SIG-M5 treated with dmso at 0.1 percent for 504 hours (cell line): ENCODE data around the gene ZNF782.
"Not testable (repeated sequence)": the region's sequence is repeated elsewhere in the genome, so short reads cannot be mapped to it uniquely, and the experiment has no call there.

Experiments used
- DNase-seq: peaks from one replicate; lab custom pipeline; 2025; ENCODE audit not compliant: unreplicated experiment; lab: John Stamatoyannopoulos, UW

ZNF782 gene

DNA sequence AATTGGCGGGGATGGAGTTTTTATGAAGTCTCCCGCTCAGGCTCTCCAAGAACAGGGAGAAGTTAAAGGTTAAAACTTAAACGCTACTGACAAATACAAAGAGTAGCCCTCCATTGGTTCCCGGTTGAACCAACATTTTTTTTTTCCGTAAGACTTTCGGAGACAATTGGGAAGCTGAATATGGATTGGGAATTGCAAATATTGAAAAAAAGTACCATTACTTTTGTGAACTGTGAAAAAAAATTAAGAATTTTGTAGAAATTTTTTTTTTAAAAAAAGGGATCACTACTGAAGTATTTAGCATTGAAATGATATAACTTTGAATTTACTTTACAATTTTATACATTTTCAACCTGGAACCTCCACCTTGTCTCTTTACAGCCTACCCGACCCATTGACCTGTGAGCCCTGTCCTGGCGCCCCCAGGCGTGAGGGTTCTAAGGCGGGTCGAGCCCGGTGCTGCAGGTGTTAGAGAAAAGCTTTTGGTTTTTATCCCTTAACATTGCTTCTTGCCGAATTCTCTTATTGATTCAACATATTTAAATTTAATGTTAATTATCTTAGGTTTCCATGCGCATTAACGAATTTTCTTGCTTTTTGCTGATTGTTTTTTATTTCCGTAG is 448 bp upstream of the ZNF782 start:
- DNase-seq = no peak

- DNase-seq = no peak
Observed at GRCh38 chr9:96852676-96853075, 1.6 kb downstream of the ZNF782 start.

DNA sequence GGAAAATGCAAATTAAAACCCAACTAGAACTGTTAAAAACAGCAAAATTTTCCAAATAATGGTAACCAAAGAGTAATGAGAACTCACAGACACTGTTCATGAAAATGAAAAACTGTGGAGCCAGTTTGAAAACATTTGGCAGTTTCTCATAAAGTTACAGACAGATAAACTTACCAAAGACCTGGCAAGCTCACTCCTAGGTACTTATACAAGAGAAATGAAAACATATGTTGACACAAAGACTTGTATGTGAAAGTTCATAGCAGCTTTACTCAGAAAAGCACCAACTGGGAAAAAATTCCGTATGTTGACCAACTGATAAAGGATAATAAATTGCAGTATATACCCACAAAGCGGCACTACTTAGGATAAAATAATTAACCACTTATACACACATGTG is 10.3 kb downstream of the ZNF782 start:
- no peak for DNase-seq

GRCh38 chr9:96818533-96818932 is 35.8 kb downstream of the ZNF782 start:
- no peak for DNase-seq

DNA sequence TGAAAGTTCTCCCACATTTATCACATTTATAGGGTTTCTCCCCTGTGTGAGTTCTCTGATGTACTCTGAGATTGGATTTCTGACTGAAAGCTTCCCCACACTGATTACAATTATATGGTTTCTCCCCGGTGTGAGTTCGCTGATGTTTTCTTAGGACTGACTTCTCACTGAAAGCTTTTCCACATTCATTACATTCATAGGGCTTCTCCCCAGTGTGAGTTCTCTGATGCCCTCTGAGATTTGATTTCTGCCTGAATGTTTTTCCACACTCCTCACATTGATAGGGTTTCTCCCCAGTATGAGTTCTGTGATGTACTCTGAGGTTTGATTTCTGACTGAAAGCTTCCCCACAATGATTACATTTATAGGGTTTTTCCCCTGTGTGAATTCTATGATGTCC is 36.3 kb downstream of the ZNF782 start:
- DNase-seq = no peak

DNA sequence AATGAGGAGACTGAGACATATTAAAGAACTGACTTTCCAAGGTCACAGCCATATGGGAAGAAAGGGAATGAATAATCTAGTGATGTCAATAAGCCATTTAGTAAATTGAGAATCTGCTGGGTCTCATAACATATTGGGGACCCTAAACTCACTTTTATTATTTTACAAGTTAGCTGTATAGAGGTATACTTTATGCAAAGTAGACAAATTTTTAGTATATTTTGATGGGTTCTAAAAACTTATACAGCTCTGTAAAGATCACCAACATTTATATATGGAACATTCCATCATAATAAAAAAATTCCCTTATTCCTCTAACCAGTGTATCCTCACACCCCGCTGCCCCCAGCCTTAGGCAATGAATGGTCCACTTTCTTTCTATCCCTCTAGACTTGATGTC is 40.7 kb downstream of the ZNF782 start:
- no peak for DNase-seq

GRCh38 chr9:96798959-96799358 is 55.4 kb downstream of the ZNF782 start:
- DNase-seq = not testable (repeated sequence)

GRCh38 chr9:96784021-96784420 is 70.3 kb downstream of the ZNF782 start:
- DNase-seq = no peak

- no peak for DNase-seq
Observed at GRCh38 chr9:96782235-96782634, 72.1 kb downstream of the ZNF782 start.

DNA sequence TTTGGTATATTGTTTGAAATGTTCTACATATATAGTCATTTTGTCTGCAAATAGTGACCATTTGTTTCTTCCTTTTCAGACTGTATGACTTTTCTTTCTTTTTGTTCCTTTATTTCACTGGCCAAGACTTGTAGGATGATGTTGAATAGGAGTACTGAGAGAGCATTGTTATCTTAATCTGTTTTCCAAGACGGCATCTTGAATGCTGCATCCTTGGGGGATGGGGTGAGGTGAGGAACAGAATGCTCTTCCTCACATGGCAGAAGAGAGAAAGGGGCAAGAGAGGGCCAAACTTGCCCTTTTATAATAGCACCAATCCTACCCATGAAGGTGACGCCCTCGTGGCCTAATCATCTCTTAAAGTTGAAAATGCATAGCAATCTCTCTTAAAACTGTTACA is 72.8 kb downstream of the ZNF782 start:
- DNase-seq = no peak

- no peak for DNase-seq
Observed at GRCh38 chr9:96779089-96779488, 75.2 kb downstream of the ZNF782 start.

DNA sequence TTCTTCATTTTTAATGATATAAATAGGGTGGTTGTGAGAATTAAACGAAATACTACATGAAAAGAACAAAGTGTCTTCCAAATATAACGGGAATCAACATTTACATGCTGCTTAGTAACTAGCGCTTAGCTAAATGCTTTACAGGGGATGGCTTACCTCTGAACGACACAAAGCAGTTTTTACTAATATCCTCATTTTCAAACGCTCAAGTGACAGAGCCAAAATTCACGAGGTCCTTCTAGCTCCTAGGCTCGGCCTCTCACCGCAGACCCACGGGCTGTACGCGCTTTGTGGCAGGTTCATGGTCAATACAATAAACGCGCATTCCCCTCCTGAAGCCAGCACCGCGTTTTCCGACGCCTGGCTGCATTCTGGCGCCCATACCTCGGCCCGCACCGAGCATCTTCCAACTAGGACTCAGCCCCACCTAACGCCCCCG is 76.9 kb downstream of the ZNF782 start:
- DNase-seq = no peak

- no peak for DNase-seq
Observed at GRCh38 chr9:96771124-96771523, 83.2 kb downstream of the ZNF782 start.

DNA sequence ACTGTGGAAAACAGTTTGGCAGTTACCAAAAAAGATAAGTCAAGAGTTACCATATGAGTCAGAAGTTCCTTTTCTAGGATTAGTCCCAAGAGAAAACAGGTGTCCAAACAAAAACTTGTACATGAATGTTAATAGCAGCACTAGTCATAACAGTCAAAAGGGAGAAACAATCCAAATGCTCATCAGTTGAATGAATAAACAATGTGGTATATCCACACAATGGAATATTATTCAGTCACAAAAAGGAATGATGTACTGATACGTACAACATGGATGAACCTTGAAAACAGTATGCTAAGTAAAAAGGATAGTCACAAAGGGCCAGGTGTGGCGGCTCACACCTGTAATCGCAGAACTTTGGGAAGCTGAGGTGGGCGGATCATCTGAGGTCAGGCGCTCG is 84.3 kb downstream of the ZNF782 start:
- no peak for DNase-seq
